NCI-H1048 (cell line): ENCODE results near the gene DGKG.
A peak's percentile ranks its signal among the peaks of the same experiment; 100 is the strongest.

Experiments
- DNase-seq: peaks from one replicate; lab custom pipeline; 2025; lab: John Stamatoyannopoulos, UW

Gene DGKG

DNA sequence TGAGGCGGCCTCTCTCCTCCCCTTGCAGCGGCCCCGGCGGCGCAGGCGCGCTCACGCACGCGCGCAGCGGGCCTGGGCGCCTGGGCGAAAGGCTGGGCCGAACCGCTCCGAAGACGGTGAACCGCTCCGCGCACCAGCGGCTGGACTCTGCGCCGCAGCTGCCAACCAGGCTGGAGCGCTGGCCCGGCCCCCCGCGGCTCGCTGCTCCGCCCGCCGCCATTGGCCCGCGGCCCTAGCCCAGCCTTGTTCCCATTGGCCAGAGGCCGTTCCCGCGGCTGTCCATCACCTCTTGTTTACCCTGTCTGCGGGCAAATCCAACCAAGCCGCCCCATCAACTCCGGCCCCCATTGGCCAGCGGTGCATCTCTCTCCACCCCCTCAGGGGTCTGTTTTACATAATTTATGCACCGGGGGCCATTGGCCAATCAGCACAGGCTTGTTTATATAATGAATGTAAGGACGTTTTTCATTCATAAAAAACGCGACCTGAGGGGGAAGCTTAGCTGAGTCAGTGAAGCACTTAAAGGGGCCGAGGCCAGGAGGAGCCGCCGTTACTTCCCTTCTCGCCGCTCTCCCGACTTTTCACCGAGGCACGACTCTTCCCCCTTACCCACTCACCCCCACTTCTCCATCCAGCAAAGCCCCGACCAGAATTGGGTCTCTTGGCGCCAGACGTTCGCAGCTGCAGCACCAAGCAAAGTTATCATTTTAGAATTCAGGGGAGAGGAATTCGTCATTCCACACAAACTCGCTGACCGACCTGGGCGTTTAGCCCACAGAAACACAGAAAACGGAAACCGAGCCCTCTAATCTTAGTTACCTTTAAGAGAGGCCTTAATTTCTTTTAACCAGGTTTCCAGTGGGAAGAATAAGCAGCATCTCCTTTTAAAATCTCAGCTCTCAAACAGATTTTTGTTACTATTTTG, 252.8 kb downstream of the DGKG start, which contains the start of gene ETV5:
Gene ETV5 (minus strand): TSS at position 149 of the 925 bp plus-strand sequence. CDS start 3,221 bp downstream, outside the sequence.
- peak; percentile 92 for DNase-seq

DNA sequence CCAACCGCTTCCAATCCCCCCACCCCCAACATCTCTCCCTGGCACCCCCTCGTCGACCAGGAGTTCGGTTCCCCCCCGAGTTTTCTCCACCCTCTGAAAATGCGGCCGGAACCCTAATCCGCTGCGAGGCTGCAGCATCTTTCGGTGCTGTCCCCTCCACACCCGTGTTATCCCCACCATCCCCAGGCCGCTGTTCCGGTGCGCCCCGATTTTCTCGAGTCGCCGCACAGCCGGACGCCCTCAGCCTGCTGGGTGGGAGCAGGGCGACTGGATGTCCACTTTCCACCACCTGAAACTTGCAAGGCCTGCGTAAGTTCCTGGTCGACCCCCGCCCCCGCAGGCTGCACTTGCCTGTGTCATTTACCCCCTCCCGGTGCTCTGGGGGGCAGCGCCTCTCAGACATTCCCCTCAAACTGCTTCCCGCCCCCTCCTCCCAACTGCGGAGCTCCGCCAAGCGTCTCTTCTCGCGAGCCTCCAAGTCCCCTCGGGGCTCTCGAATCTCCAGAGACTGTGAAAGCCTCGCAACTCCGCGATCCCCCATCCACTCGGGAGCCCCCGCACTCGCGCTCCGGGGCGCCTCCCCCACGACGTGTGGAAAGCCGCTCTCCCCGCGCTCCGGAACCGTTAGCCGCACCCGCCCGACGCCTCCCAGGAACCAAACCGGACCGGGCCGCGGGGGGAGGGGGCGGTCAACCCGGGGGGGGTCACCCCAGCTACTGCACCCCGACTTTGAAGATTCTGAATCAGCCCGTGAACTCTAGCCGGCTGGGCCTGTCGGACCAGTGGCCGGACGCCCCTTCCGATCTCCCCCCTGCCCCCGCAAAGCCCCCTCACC, 253.7 kb downstream of the DGKG start:
- no peak for DNase-seq

GRCh38 chr3:186107215-186108105, 254.6 kb downstream of the DGKG start:
- peak; percentile 12 for DNase-seq

DNA sequence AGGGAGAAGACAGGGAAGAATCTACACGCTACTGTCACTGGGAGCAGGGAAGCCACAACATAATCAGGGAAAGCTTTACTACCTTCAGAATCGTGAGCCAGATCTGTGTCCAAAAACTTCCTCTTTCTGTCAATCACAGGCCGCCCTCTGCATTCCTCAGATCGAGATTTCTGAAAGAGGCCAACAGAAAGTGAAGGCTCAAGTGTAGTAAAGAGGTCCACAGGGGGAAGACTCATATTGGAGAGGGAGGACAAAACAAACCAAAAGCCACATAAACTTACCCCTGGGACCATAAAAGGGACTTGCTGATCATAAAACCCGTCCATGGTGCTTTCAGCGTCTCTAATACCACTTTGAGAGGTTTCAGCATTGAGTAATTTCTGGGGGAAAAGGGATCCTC, 256.5 kb downstream of the DGKG start:
- no peak for DNase-seq

- no peak for DNase-seq
These were observed 259.3 kb downstream of the DGKG start for GRCh38 chr3:186102687-186103086.

DNA sequence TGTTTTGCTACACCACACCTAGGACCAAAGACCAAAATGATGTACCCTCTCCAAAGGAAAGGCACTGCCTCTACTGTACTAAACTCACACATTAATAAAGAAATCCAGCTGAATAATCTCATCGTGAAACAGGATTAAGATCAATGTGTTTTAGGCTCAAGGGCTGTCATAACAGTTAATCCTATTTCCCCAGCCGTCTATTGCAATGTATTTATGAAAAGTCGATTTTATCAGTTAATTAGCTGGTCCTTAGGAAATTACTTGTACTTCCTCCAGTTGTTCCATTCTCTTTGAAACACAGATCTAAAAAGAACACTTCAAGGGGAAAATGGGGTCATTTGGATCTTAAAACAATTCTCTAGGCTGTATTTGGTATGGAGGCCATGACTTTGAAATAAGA, 261.6 kb downstream of the DGKG start:
- DNase-seq: no peak

- no peak for DNase-seq
These were observed 262.9 kb downstream of the DGKG start for GRCh38 chr3:186099178-186099577.

GRCh38 chr3:186098740-186099139, 263.3 kb downstream of the DGKG start:
- no peak for DNase-seq

DNA sequence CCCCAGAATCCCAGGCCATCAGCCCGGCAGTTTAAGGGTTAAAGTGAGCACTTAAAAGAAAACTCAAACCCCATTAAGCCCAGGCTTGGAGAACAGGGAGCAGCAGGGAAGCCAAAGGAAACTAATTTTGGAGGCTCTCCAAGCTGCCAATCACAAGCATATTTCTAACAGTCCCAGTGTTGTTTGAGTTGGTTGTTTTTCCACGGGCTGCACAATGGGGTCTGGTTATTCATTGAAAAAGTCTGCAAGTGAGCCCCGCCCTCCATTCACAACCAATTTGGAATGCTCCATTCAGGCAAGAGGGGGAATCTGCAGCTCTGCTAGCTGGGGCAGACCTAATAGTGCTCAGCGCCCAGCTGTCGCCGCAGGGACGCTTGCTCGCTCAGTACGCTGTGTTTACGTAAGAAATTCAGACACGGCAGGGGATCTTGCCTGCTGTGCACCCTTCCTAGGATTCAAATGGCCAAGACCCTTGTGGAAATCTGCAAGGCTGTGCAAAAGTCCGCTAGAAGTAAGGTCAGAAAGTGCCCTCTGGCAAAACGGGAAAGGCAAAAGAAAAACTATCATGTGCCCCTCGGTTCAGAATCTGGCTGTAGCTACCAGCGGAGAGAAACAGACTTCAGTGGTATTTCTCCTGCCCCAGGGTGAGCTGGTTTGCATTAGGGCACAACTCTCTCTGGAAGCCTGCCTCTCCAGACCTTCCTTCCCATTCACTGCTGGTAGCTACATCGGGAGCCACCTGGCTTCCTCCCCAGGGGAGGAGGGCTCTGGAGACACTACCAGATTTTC, 264.2 kb downstream of the DGKG start:
- peak; percentile 70 for DNase-seq

GRCh38 chr3:186097317-186097662, 264.7 kb downstream of the DGKG start:
- no peak for DNase-seq
